ENCODE data around the gene CAMK2D.

Gene CAMK2D

DNA sequence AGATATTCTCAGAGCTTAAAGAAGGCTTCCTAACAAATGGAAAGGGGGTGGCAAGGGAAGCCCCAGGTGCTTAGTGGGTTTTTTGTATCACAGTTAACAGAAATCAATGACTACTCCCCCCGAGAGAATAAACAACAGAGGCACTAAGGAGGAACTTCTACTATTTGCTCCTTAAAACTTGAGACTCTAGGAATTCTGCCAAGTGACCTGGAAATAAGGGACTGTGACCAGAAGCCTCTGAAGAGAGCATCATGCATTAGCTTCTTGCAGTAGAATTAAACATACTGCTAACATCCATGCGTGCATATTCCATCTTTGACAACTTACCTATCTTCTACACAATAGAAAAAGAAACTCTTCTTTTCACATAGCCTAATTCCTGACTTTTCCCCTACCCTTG lies 86.8 kb downstream of the CAMK2D start:
- Histone ChIP-seq H3K36me3 (ENCODE audit: control insufficient read depth, insufficient read depth, low read length) (no peaks in the 10 kb centered on the region), H3K4me1 (ENCODE audit: control insufficient read depth, insufficient read depth, low read length) (no peaks in the 10 kb centered on the region), H3K9ac (ENCODE audit: low read depth, low read length) (no peak overlapping the region), H3K27me3 (ENCODE audit: control insufficient read depth, insufficient read depth, low read length) (no peaks in the 10 kb centered on the region), H3K9me3 (ENCODE audit: control insufficient read depth, insufficient read depth, low read length) (no peaks in the 10 kb centered on the region), H3K4me3 (ENCODE audit: low read depth, low read length) (no peak overlapping the region)

DNA sequence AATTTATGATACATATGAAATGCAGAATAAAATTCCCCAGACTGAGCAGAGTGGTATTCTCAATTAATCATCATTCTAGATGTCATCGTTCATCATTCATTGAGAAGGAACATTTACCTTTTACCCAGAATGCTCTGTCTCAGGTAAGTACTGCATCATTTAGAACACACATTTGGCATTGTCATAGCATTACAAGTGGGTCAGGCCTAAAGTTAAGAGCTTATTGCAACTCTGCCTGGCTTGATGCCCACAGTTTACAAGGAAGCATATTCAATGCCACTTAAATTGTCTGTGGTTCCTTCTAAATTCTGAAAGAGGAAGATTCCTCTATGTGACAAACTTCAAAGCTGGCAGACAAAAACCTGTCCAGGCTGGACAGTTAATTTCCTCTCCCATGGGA lies 87.3 kb downstream of the CAMK2D start:
- Histone ChIP-seq H3K9ac (ENCODE audit: low read depth, low read length) (no peak overlapping the region), H3K9me3 (ENCODE audit: control insufficient read depth, insufficient read depth, low read length) (no peaks in the 10 kb centered on the region), H3K27me3 (ENCODE audit: control insufficient read depth, insufficient read depth, low read length) (no peaks in the 10 kb centered on the region), H3K4me3 (ENCODE audit: low read depth, low read length) (no peak overlapping the region), H3K36me3 (ENCODE audit: control insufficient read depth, insufficient read depth, low read length) (no peaks in the 10 kb centered on the region), H3K4me1 (ENCODE audit: control insufficient read depth, insufficient read depth, low read length) (no peaks in the 10 kb centered on the region)

DNA sequence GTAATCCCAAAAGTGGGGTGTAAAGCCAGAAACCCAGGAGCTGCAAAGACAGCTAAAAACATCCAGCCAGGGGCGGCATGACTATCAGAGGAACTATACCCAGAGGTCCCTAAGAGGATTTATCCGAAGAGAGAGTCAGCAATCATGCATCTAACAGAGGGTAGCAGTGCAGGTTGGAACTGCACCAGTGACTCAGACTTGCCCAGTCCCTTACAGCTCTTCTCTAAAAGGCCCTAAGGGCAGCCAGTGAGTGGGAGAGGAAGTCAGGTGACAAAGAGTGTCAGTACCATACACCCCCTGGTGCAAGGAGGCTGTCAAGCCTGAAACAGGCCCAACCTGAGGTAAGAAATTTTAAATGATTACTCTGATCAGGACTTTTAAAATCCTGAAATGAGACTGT lies 88.1 kb downstream of the CAMK2D start:
- H3K36me3 ChIP-seq (ENCODE audit: control insufficient read depth, insufficient read depth, low read length): no peaks in the 10 kb centered on the region
- no peak overlapping the region for H3K9ac ChIP-seq (ENCODE audit: low read depth, low read length)
- H3K27me3 ChIP-seq (ENCODE audit: control insufficient read depth, insufficient read depth, low read length): no peaks in the 10 kb centered on the region
- no peak overlapping the region for H3K4me3 ChIP-seq (ENCODE audit: low read depth, low read length)
- no peaks in the 10 kb centered on the region for H3K9me3 ChIP-seq (ENCODE audit: control insufficient read depth, insufficient read depth, low read length)
- H3K4me1 ChIP-seq (ENCODE audit: control insufficient read depth, insufficient read depth, low read length): no peaks in the 10 kb centered on the region

DNA sequence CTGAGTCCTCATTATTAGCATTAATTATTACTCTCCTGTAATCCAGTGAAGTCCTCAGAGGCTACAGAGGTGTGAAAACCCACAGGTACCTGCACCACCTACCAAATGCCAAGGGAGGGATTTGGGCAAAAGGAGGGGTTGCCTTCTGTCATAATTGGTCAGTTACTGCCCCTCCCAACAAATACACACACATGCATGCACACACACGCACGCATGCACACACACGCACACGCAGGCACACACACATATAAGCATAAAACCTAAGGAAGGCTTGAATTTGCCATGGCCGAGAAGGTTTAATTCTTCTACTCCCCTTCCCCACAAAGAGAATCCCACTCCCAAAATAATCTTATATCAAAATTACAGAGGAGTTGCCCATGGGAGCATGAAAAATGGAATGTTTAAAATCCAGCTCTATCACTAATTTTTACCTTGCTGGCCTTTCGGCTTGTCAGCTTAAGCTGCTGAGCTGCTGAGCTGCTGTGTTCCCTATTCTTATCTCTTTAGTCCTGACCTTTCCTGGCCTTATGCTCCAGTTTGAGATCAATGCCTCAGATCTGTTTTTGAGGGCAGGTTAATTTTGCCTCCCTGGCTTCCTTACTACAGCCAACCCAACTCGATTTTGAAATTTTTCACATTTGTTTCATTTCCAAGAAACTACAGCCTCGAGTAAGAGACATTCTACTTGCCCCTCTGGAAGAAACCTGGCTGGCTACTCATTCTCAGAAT lies 95.0 kb downstream of the CAMK2D start:
- H3K4me1 ChIP-seq (ENCODE audit: control insufficient read depth, insufficient read depth, low read length): no peaks in the 10 kb centered on the region
- no peaks in the 10 kb centered on the region for H3K9me3 ChIP-seq (ENCODE audit: control insufficient read depth, insufficient read depth, low read length)
- H3K9ac ChIP-seq (ENCODE audit: low read depth, low read length): no peak overlapping the region
- H3K36me3 ChIP-seq (ENCODE audit: control insufficient read depth, insufficient read depth, low read length): no peaks in the 10 kb centered on the region
- no peak overlapping the region for H3K4me3 ChIP-seq (ENCODE audit: low read depth, low read length)
- H3K27me3 ChIP-seq (ENCODE audit: control insufficient read depth, insufficient read depth, low read length): no peaks in the 10 kb centered on the region

DNA sequence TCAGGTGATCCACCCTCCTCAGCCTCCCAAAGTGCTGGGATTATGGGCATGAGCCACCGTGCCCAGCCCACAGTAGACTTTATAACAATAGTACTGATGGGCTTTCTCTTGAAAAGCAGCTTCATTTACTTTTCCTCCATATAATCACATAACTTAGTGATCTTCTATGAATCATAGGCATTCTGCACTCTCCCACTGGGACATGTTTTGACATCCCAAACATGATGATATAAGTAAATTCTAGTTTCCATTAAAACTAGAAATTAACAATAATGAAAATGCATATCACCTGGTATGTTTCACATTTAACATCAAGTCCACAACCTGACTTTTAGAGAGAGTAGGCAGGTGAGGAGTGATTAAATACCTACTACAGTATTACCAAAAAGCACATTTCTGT lies 96.5 kb downstream of the CAMK2D start:
- H3K4me1 ChIP-seq (ENCODE audit: control insufficient read depth, insufficient read depth, low read length): no peaks in the 10 kb centered on the region
- H3K9ac ChIP-seq (ENCODE audit: low read depth, low read length): no peak overlapping the region
- H3K36me3 ChIP-seq (ENCODE audit: control insufficient read depth, insufficient read depth, low read length): no peaks in the 10 kb centered on the region
- no peaks in the 10 kb centered on the region for H3K27me3 ChIP-seq (ENCODE audit: control insufficient read depth, insufficient read depth, low read length)
- H3K9me3 ChIP-seq (ENCODE audit: control insufficient read depth, insufficient read depth, low read length): no peaks in the 10 kb centered on the region
- no peak overlapping the region for H3K4me3 ChIP-seq (ENCODE audit: low read depth, low read length)

DNA sequence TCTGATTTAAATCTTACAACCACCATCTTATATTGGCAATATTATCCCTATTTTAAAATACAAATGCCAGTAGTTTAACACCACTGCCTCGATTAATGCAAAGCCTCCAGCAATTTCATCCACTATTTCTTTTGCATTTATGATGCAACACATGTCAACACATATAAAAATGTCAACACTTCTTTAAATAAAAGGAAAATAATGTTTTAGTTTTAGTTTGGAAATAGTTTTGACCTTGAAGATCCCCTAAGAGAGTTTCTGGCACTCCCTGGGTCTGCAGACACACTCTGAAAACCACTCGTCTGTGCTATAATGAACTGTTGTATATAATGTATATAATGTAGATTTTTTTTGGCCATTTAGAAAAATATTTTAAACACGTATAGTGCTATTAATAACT lies 99.0 kb downstream of the CAMK2D start:
- H3K27me3 ChIP-seq (ENCODE audit: control insufficient read depth, insufficient read depth, low read length): no peaks in the 10 kb centered on the region
- no peak overlapping the region for H3K9ac ChIP-seq (ENCODE audit: low read depth, low read length)
- H3K4me1 ChIP-seq (ENCODE audit: control insufficient read depth, insufficient read depth, low read length): peaks cover 2% of the 10 kb centered on the region
- no peak overlapping the region for H3K4me3 ChIP-seq (ENCODE audit: low read depth, low read length)
- H3K36me3 ChIP-seq (ENCODE audit: control insufficient read depth, insufficient read depth, low read length): no peaks in the 10 kb centered on the region
- H3K9me3 ChIP-seq (ENCODE audit: control insufficient read depth, insufficient read depth, low read length): no peaks in the 10 kb centered on the region

DNA sequence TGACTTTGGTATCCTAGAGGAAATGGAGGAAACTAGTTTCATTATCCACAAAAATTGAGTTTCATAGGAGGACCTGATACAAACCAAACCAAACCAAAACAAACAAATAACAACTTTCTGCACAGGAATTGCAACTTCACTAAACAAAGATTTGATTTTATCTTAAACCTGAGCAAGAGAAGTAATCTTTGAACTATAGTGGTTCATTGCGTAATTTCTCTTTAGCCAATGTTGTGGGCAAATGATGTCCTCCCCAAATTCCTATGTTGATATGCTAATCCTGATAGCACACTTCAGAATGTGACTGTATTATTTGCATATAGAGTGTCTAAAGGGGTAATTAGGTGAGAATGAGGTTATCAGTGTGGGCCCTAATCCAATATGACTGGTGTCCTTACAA lies 102.4 kb downstream of the CAMK2D start:
- Histone ChIP-seq H3K9ac (ENCODE audit: low read depth, low read length) (no peak overlapping the region), H3K4me1 (ENCODE audit: control insufficient read depth, insufficient read depth, low read length) (peaks cover 3% of the 10 kb centered on the region), H3K4me3 (ENCODE audit: low read depth, low read length) (no peak overlapping the region), H3K27me3 (ENCODE audit: control insufficient read depth, insufficient read depth, low read length) (no peaks in the 10 kb centered on the region), H3K9me3 (ENCODE audit: control insufficient read depth, insufficient read depth, low read length) (no peaks in the 10 kb centered on the region), H3K36me3 (ENCODE audit: control insufficient read depth, insufficient read depth, low read length) (no peaks in the 10 kb centered on the region)

DNA sequence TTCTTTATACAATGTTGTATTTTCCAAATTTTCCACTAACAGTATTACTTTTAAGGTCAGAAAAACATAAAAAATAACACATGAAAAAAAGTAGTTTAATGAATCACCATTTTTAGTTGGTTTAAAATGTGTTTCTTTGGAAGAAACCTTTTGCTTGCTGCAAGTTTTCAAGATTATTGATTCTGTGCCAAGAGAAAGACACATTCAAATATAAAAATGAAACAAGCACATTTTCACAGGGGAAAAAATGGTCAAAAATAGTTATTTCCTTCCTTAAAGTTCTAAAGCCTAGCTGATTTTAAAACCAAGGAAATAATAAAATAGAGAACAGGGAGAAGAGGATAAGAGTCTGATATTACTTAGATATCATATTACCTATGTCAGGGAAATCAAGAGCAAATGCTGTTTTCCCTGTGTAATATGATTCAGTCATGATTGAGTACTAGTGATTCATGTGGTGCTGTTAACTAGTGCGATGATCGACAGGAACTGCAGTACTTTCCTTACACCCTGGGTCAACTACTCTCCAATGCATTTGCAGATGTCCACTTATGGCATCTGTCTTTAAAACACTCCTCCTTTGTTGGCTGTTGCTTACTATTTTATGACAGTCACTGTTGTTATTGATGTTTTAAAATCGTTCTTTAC lies 103.8 kb downstream of the CAMK2D start:
- Histone ChIP-seq H3K9ac (ENCODE audit: low read depth, low read length) (no peak overlapping the region), H3K36me3 (ENCODE audit: control insufficient read depth, insufficient read depth, low read length) (no peaks in the 10 kb centered on the region), H3K4me1 (ENCODE audit: control insufficient read depth, insufficient read depth, low read length) (peaks cover 3% of the 10 kb centered on the region), H3K4me3 (ENCODE audit: low read depth, low read length) (no peak overlapping the region), H3K27me3 (ENCODE audit: control insufficient read depth, insufficient read depth, low read length) (no peaks in the 10 kb centered on the region), H3K9me3 (ENCODE audit: control insufficient read depth, insufficient read depth, low read length) (no peaks in the 10 kb centered on the region)

DNA sequence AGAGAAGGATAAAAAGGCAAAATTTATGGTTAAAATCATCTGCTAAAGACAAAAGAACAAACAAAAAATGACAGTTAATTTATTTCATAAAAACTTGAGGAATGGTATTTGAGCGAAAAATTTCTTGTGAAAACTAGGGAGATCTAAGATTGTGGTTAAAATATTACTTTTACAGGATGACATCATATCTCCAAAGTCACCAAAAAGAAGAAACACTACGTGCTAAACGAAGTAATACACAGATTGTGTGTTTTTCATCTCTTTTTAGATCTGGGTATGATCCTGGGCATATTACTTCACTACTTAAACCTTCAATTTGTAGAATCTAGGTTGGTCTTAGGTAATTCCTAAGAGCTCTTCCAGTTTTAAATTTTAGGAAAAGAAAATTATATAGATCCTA lies 107.7 kb downstream of the CAMK2D start:
- H3K36me3 ChIP-seq (ENCODE audit: control insufficient read depth, insufficient read depth, low read length): no peaks in the 10 kb centered on the region
- H3K4me3 ChIP-seq (ENCODE audit: low read depth, low read length): no peak overlapping the region
- H3K9ac ChIP-seq (ENCODE audit: low read depth, low read length): no peak overlapping the region
- no peaks in the 10 kb centered on the region for H3K9me3 ChIP-seq (ENCODE audit: control insufficient read depth, insufficient read depth, low read length)
- H3K27me3 ChIP-seq (ENCODE audit: control insufficient read depth, insufficient read depth, low read length): no peaks in the 10 kb centered on the region
- H3K4me1 ChIP-seq (ENCODE audit: control insufficient read depth, insufficient read depth, low read length): peaks cover 3% of the 10 kb centered on the region

DNA sequence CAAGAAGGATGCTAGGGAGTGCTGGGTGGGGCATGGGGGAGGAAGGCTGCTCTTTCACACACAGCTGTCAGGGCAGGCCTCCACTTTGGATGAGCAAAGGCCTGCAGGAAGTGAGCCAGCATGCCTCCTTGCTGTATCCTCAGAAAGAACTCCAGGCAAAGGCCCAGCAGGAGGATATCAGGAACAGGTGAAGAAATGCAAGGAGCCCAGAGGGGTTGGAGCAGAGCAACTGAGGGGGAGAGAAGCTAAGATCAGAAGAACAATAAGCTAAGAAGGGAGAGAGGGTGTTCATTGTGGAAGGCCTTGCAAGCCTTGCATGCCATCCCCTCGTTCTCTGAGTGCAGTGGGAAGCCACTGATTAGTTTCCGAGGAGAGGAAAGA lies 115.1 kb downstream of the CAMK2D start:
- H3K9me3 ChIP-seq (ENCODE audit: control insufficient read depth, insufficient read depth, low read length): no peaks in the 10 kb centered on the region

DNA sequence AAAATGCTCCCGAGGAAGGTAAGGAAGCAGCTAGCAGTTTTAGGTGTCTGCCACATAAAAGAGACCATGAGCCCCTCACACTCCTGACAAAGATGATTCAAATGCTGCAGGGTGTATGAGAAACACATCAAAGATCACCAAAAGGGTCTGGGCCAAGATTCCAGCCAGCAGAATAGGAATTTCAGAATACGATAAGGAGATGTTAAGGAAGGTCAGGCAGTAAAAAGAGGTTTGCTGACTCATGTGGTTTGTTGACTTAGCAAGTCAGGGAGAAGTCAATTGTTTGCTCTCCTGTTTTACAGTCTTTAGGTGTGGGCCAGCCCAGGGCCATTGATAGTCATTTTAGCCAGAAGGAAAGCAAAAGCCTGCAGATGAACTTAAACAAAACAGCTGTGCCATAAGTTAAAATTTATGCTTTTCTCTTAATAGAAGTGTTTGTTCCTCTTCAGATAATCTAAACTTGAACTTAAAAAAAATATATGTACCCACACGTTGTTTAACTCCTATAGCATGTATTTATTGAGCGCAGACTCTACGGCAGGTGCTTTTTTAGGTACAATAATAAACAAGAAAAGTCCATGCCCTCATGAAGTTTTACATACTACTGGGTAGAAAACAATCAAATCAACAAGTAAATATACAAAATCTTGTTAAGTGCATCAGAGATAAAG lies 115.6 kb downstream of the CAMK2D start:
- Histone ChIP-seq H3K4me3 (ENCODE audit: low read depth, low read length) (no peak overlapping the region), H3K4me1 (ENCODE audit: control insufficient read depth, insufficient read depth, low read length) (peaks cover 16% of the 10 kb centered on the region), H3K9me3 (ENCODE audit: control insufficient read depth, insufficient read depth, low read length) (no peaks in the 10 kb centered on the region), H3K9ac (ENCODE audit: low read depth, low read length) (no peak overlapping the region), H3K27me3 (ENCODE audit: control insufficient read depth, insufficient read depth, low read length) (no peaks in the 10 kb centered on the region), H3K36me3 (ENCODE audit: control insufficient read depth, insufficient read depth, low read length) (no peaks in the 10 kb centered on the region)

More for the DNA sequence above, 115.1 kb downstream of the CAMK2D start:
- Histone ChIP-seq H3K36me3 (ENCODE audit: control insufficient read depth, insufficient read depth, low read length) (no peaks in the 10 kb centered on the region), H3K4me1 (ENCODE audit: control insufficient read depth, insufficient read depth, low read length) (peaks cover 16% of the 10 kb centered on the region), H3K9ac (ENCODE audit: low read depth, low read length) (no peak overlapping the region), H3K4me3 (ENCODE audit: low read depth, low read length) (no peak overlapping the region), H3K27me3 (ENCODE audit: control insufficient read depth, insufficient read depth, low read length) (no peaks in the 10 kb centered on the region)

DNA sequence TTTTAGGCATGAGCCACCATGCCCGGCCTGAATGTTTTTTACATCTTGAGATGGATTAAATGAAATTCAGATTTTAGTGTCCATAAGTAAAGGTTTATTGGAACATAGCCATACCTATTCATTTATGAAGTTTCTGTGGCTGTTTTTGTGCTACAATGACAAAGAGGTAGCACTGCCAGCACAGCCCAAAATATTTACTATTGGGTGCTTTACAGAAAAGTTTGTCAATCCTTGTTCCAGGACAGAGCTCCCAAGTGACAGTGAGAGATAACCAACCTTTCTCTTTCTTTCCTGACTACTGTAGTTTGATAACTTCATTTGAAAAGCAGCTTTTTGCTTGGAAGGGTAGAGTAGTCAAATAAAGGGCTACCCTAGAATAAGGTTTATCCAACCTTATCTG lies 116.2 kb downstream of the CAMK2D start:
- H3K27me3 ChIP-seq (ENCODE audit: control insufficient read depth, insufficient read depth, low read length): no peaks in the 10 kb centered on the region
- H3K4me3 ChIP-seq (ENCODE audit: low read depth, low read length): no peak overlapping the region
- H3K9ac ChIP-seq (ENCODE audit: low read depth, low read length): no peak overlapping the region
- no peaks in the 10 kb centered on the region for H3K36me3 ChIP-seq (ENCODE audit: control insufficient read depth, insufficient read depth, low read length)
- H3K9me3 ChIP-seq (ENCODE audit: control insufficient read depth, insufficient read depth, low read length): no peaks in the 10 kb centered on the region
- H3K4me1 ChIP-seq (ENCODE audit: control insufficient read depth, insufficient read depth, low read length): peaks cover 16% of the 10 kb centered on the region

Measured in iPS-15b (cell line).